Neural cell (in vitro differentiated cells): ENCODE data around the gene MMP24OS. TPM values are rescaled to one million over a fixed set of nuclear protein-coding genes. Genes with fewer than 3 reads are reported as not detected.

Experiments
- H2AFZ ChIP-seq: fragments of 200-600, 300-800 bp; sonication (generic), shearing (Covaris generic); 2 replicates; pipeline ENCODE4 v1.6.0; 2014; ENCODE audit warnings: low read depth, mild to moderate bottlenecking, antibody characterized with exemption, low read length, moderate library complexity
- H3F3A ChIP-seq: fragments of 200-600 bp; shearing (Covaris generic); 2 replicates; pipeline ENCODE4 v1.6.1; 2016; ENCODE audit warnings: mild to moderate bottlenecking, moderate library complexity, mixed read lengths, antibody characterized with exemption, low read length; ENCODE audit not compliant: insufficient read depth, poor library complexity, severe bottlenecking
- H3K27ac ChIP-seq: fragments of 200-600, 300-800 bp; sonication (generic), shearing (Covaris generic); 2 replicates; pipeline ENCODE4 v1.5.1; 2014; ENCODE audit warnings: mild to moderate bottlenecking, low read length, moderate library complexity
- H3K27me3 ChIP-seq: fragments of 300-800, 200-600 bp; sonication (generic), shearing (Covaris generic); 2 replicates; pipeline ENCODE4 v1.6.0; 2014; ENCODE audit warnings: mild to moderate bottlenecking, low read depth, low read length, moderate library complexity; ENCODE audit not compliant: insufficient read depth
- H3K36me3 ChIP-seq: fragments of 300-800, 200-600 bp; sonication (generic), shearing (Covaris generic); 2 replicates; pipeline ENCODE4 v1.5.1; 2014; ENCODE audit warnings: mild to moderate bottlenecking, antibody characterized with exemption, low read length, moderate library complexity; ENCODE audit not compliant: insufficient read depth
- H3K4me2 ChIP-seq: fragments of 300-800, 200-600 bp; sonication (generic), shearing (Covaris generic); 2 replicates; pipeline ENCODE4 v1.6.0; 2014; ENCODE audit warnings: mild to moderate bottlenecking, low read length
- H3K4me3 ChIP-seq: fragments of 300-800, 200-600 bp; sonication (generic), shearing (Covaris generic); 2 replicates; pipeline ENCODE4 v1.5.1; 2014; ENCODE audit warnings: mild to moderate bottlenecking, low read length, moderate library complexity
- H3K79me2 ChIP-seq: fragments of 200-600 bp; shearing (Covaris generic); replicated peaks from 2 replicates; pipeline ENCODE4 v1.6.0; 2014; ENCODE audit warnings: mild to moderate bottlenecking, low read length, moderate library complexity; ENCODE audit not compliant: insufficient read depth
- H3K9ac ChIP-seq: fragments of 300-800, 200-600 bp; sonication (generic), shearing (Covaris generic); 2 replicates; pipeline ENCODE4 v1.6.1; 2016; ENCODE audit warnings: mild to moderate bottlenecking, low read length, mixed read lengths
- H3K9me2 ChIP-seq: fragments of 200-600 bp; shearing (Covaris generic); 2 replicates; pipeline ENCODE4 v1.6.1; 2016; ENCODE audit warnings: mild to moderate bottlenecking, low read length, mixed read lengths; ENCODE audit not compliant: insufficient read depth
- H3K9me3 ChIP-seq: fragments of 200-600, 300-800 bp; sonication (generic), shearing (Covaris generic); 2 replicates; pipeline ENCODE4 v1.6.1; 2016; ENCODE audit warnings: mild to moderate bottlenecking, mixed run types, low read length, moderate library complexity, mixed read lengths
- H4K20me1 ChIP-seq: fragments of 200-600 bp; shearing (Covaris generic); 2 replicates; pipeline ENCODE4 v1.6.1; 2016; ENCODE audit warnings: mild to moderate bottlenecking, mixed run types; ENCODE audit not compliant: insufficient read depth
- CTCF ChIP-seq: fragments of 450-650 bp; IDR thresholded peaks from 2 replicates; pipeline ENCODE4 v1.5.1; 2014; ENCODE audit warnings: antibody characterized with exemption, mild to moderate bottlenecking, moderate library complexity; ENCODE audit not compliant: poor library complexity, severe bottlenecking
- EP300 ChIP-seq: fragments of 450-650 bp; conservative IDR thresholded peaks from 2 replicates; pipeline ENCODE4 v1.6.1; 2014; ENCODE audit warnings: antibody characterized with exemption, mild to moderate bottlenecking, moderate library complexity; ENCODE audit not compliant: poor library complexity, severe bottlenecking
- EZH2 ChIP-seq: fragments of 200-600, 300-800 bp; shearing (Covaris generic), sonication (generic); IDR thresholded peaks from 2 replicates; pipeline ENCODE4 v1.6.1; 2014; ENCODE audit warnings: antibody characterized with exemption, low read length, borderline replicate concordance, mild to moderate bottlenecking; ENCODE audit not compliant: insufficient read depth, poor library complexity, severe bottlenecking
- MXI1 ChIP-seq: fragments of 450-650 bp; conservative IDR thresholded peaks from 2 replicates; pipeline ENCODE4 v1.6.1; 2014; ENCODE audit warnings: antibody characterized with exemption, mild to moderate bottlenecking; ENCODE audit not compliant: poor library complexity, severe bottlenecking
- POLR2AphosphoS5 ChIP-seq: IDR thresholded peaks from 2 replicates; pipeline ENCODE4 v1.6.1; 2012
- RAD21 ChIP-seq: fragments of 450-650 bp; conservative IDR thresholded peaks from 2 replicates; pipeline ENCODE4 v1.6.1; 2014; ENCODE audit warnings: antibody characterized with exemption, mild to moderate bottlenecking, moderate library complexity
- REST ChIP-seq: IDR thresholded peaks from 2 replicates; pipeline ENCODE4 v1.6.1; 2012; ENCODE audit warnings: borderline replicate concordance
- SMC3 ChIP-seq: fragments of 450-650 bp; conservative IDR thresholded peaks from 2 replicates; pipeline ENCODE4 v1.6.1; 2014; ENCODE audit warnings: antibody characterized with exemption, mild to moderate bottlenecking, moderate library complexity; ENCODE audit not compliant: poor library complexity
- TAF1 ChIP-seq: IDR thresholded peaks from 2 replicates; pipeline ENCODE4 v1.6.1; 2012; ENCODE audit warnings: low read depth
- polyA plus RNA-seq: library from polyadenylated mRNA; depleted of rRNA; stranded (reverse); fragments of >200 nt; gene quantifications from 2 replicates; pipeline ENCODE4 v1.2.3, GENCODE V29; 2014

The MMP24OS gene
- polyA plus RNA-seq, 1 donor from 2014 or later = 7.7 TPM

GRCh38 chr20:35319192-35319870 lies 41.4 kb upstream of the MMP24OS start:
- Histone ChIP-seq H3K4me2 (no peak overlapping the region), H3K79me2 (no peaks in the 10 kb centered on the region), H3K9me3 (no peaks in the 10 kb centered on the region), H2AFZ (no peak overlapping the region), H3K27me3 (no peaks in the 10 kb centered on the region), H4K20me1 (no peaks in the 10 kb centered on the region), H3K27ac (no peak overlapping the region), H3K9me2 (no peaks in the 10 kb centered on the region), H3K36me3 (no peaks in the 10 kb centered on the region), H3K4me3 (no peak overlapping the region), H3F3A (no peaks in the 10 kb centered on the region), H3K9ac (no peak overlapping the region)
- TF ChIP-seq CTCF (no peak), SMC3 (no peak), POLR2AphosphoS5 (no peak), RAD21 (no peak), REST (no peak), MXI1 (no peak), TAF1 (no peak), EZH2 (no peak), EP300 (no peak)

- H3K4me3 ChIP-seq = no peak overlapping the region
- no peaks in the 10 kb centered on the region for H4K20me1 ChIP-seq
- no peak overlapping the region for H3K27ac ChIP-seq
- no peaks in the 10 kb centered on the region for H3K36me3 ChIP-seq
- no peaks in the 10 kb centered on the region for H3F3A ChIP-seq
- no peak overlapping the region for H2AFZ ChIP-seq
- H3K27me3 ChIP-seq = no peaks in the 10 kb centered on the region
- TF ChIP-seq CTCF (no peak), MXI1 (no peak), SMC3 (no peak), POLR2AphosphoS5 (no peak), TAF1 (no peak), EZH2 (no peak), RAD21 (no peak), REST (no peak), EP300 (no peak)
- no peaks in the 10 kb centered on the region for H3K9me2 ChIP-seq
- no peak overlapping the region for H3K9ac ChIP-seq
- no peak overlapping the region for H3K4me2 ChIP-seq
- H3K9me3 ChIP-seq = no peaks in the 10 kb centered on the region
- no peaks in the 10 kb centered on the region for H3K79me2 ChIP-seq
Observed at GRCh38 chr20:35318502-35319157, 40.7 kb upstream of the MMP24OS start.
